ENCODE measurements around the gene PITX2. TPM values are rescaled to one million over a fixed set of nuclear protein-coding genes. Genes with fewer than 3 reads are reported as not detected.

The PITX2 gene
- total RNA-seq, 1 experiment from 2014 or later = 8.5 TPM

- Histone ChIP-seq H2AFZ (ENCODE audit: low read length) (no peak overlapping the region), H3K27ac (ENCODE audit: insufficient read length, low read depth, low read length) (no peak overlapping the region), H3K18ac (ENCODE audit: insufficient read length, low read depth, low read length) (no peak overlapping the region), H4K20me1 (ENCODE audit: control insufficient read depth, insufficient read depth, insufficient read length) (no peaks in the 10 kb centered on the region), H3K56ac (ENCODE audit: insufficient read length, low read depth, low read length) (no peak overlapping the region), H3K4me1 (ENCODE audit: insufficient read depth, low read length) (no peaks in the 10 kb centered on the region), H2AK5ac (ENCODE audit: insufficient read length, low read length) (no peak overlapping the region), H3T11ph (ENCODE audit: low read length) (no peak overlapping the region), H2BK12ac (ENCODE audit: insufficient read length, low read depth, low read length) (no peak overlapping the region), H3K9ac (ENCODE audit: extremely low read depth, insufficient read length, low read length) (no peak overlapping the region), H3K23me2 (ENCODE audit: insufficient read length, low read depth, low read length, poor library complexity, severe bottlenecking) (no peaks in the 10 kb centered on the region), H2BK5ac (ENCODE audit: insufficient read length, low read length) (no peak overlapping the region), H3K4ac (ENCODE audit: low read depth, low read length) (no peak overlapping the region), H4K91ac (ENCODE audit: insufficient read length, low read depth, low read length) (no peak overlapping the region), H4K5ac (ENCODE audit: insufficient read length, low read depth, low read length) (no peak overlapping the region), H3K79me2 (ENCODE audit: insufficient read depth, low read length) (no peaks in the 10 kb centered on the region), H3K4me2 (ENCODE audit: insufficient read depth, insufficient read length, low read length) (no peak overlapping the region), H3K79me1 (ENCODE audit: insufficient read depth, low read depth, low read length, poor library complexity, severe bottlenecking) (no peaks in the 10 kb centered on the region), H2BK20ac (ENCODE audit: low read depth, low read length, poor library complexity, severe bottlenecking) (no peak overlapping the region), H3K9me3 (ENCODE audit: control insufficient read depth, low read depth, low read length) (no peaks in the 10 kb centered on the region), H4K8ac (replicated peaks; ENCODE audit: insufficient read length, low read depth, low read length) (no peak overlapping the region), H3K14ac (ENCODE audit: insufficient read depth, low read length) (no peak overlapping the region), H3K23ac (ENCODE audit: insufficient read length, low read depth, low read length) (no peak overlapping the region), H3K27me3 (ENCODE audit: insufficient read depth, low read length) (no peaks in the 10 kb centered on the region), H2BK15ac (ENCODE audit: low read depth, low read length) (no peak overlapping the region), H2BK120ac (ENCODE audit: low read depth, low read length, poor library complexity, severe bottlenecking) (no peak overlapping the region)
- Mint-ChIP-seq H3K27ac (no peak overlapping the region; a peak in 1 of 7 replicates), H3K27me3 (ENCODE audit: low read depth) (no peaks in the 10 kb centered on the region; the same call in 1 of the 2 replicates), H3K9me3 (no peaks in the 10 kb centered on the region), H3K4me3 (no peak overlapping the region), H3K36me3 (ENCODE audit: insufficient read depth in 1 of 3, low read depth in 3 of 3) (peaks cover 0 to 1% (median 0%) of the 10 kb centered on the region in 3 experiments; a peak in 1 of 7 replicates), H3K4me1 (peaks cover 3% of the 10 kb centered on the region in 2 experiments; a peak in 3 of 4 replicates)
- no CpG with 5 or more reads among the region's 36 CpGs for WGBS (ENCODE audit: extremely low coverage, insufficient read length, low lambda C conversion rate)
- DNase-seq = peak; percentile 59
- TF ChIP-seq CTCF (conservative IDR thresholded peaks at IDR 0.05) = no peak
Observed at GRCh38 chr4:110587666-110588285, 35.1 kb downstream of the PITX2 start.

Measured in H9 (cell line).